Tibial artery (tissue), 4 donors: Measurements from ENCODE around the gene ALG14.

Experiments
- DNase-seq, 2 donors: peaks; one replicate each; pipeline ENCODE4 v3.0.0-alpha.2; 2019
- H3K27ac ChIP-seq, 2 donors: fragments of 200-600 bp; sonication (generic) in 1 of 2; 1 replicate in 1 of 2; 2 replicates in 1 of 2; pipeline ENCODE4 v1.5.1; 2018 to 2019; ENCODE audit warnings: mild to moderate bottlenecking in 1 of 2
- H3K27me3 ChIP-seq, 2 donors: fragments of 200-600 bp; sonication (generic) in 1 of 2; one replicate each; pipeline versions ENCODE4 v1.5.1 to v1.6.0; 2016 to 2019
- H3K36me3 ChIP-seq, 3 donors: fragments of 200-600 bp; sonication (generic) in 2 of 3; one replicate each; pipeline ENCODE4 v1.5.1; 2016 to 2019; ENCODE audit warnings: mild to moderate bottlenecking in 2 of 3
- H3K4me1 ChIP-seq, 4 donors: fragments of 200-600 bp; sonication (generic) in 2 of 4; 1 replicate in 3 of 4; 2 replicates in 1 of 4; pipeline ENCODE4 v1.5.1; 2016 to 2019
- H3K4me3 ChIP-seq, 2 donors: fragments of 200-600 bp; sonication (generic) in 1 of 2; 1 replicate in 1 of 2; 2 replicates in 1 of 2; pipeline ENCODE4 v1.5.1; 2018 to 2019; ENCODE audit warnings: mild to moderate bottlenecking in 2 of 2
- H3K9me3 ChIP-seq, 3 donors: fragments of 200-600 bp; sonication (generic) in 1 of 3; one replicate each; pipeline ENCODE4 v1.5.1; 2016 to 2019
- intact Hi-C: fragments of 100-400 bp; cut with DNase I; formaldehyde crosslinking; loops from one replicate; pipeline ENCODE4 v1.15.0; 2023; ENCODE audit warnings: low total_unique reads
- TF ChIP-seq, protein P1 (sequence below), 2 experiments: fragments of 200-600 bp in 1 of 2; fragments of 450-650 bp in 1 of 2; IDR thresholded peaks; one replicate each; pipeline ENCODE4 v1.5.1; 2017 to 2019; ENCODE audit warnings: antibody characterized with exemption in 2 of 2, mild to moderate bottlenecking in 1 of 2, moderate library complexity in 1 of 2

The ALG14 gene

GRCh38 chr1:95018602-95019369 is 54.0 kb downstream of the ALG14 start:
- Histone ChIP-seq H3K27me3 (no peaks in the 10 kb centered on the region), H3K9me3 (no peaks in the 10 kb centered on the region), H3K4me3 (no peak overlapping the region), H3K36me3 (no peaks in the 10 kb centered on the region), H3K4me1 (peaks cover 0 to 65% (median 21%) of the 10 kb centered on the region in 4 donors), H3K27ac (no peak overlapping the region)
- intact Hi-C loops: no loop called here
- TF ChIP-seq, protein P1, sequence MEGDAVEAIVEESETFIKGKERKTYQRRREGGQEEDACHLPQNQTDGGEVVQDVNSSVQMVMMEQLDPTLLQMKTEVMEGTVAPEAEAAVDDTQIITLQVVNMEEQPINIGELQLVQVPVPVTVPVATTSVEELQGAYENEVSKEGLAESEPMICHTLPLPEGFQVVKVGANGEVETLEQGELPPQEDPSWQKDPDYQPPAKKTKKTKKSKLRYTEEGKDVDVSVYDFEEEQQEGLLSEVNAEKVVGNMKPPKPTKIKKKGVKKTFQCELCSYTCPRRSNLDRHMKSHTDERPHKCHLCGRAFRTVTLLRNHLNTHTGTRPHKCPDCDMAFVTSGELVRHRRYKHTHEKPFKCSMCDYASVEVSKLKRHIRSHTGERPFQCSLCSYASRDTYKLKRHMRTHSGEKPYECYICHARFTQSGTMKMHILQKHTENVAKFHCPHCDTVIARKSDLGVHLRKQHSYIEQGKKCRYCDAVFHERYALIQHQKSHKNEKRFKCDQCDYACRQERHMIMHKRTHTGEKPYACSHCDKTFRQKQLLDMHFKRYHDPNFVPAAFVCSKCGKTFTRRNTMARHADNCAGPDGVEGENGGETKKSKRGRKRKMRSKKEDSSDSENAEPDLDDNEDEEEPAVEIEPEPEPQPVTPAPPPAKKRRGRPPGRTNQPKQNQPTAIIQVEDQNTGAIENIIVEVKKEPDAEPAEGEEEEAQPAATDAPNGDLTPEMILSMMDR (IDR thresholded peaks at IDR 0.05): no peak
- DNase-seq: no peak

DNA sequence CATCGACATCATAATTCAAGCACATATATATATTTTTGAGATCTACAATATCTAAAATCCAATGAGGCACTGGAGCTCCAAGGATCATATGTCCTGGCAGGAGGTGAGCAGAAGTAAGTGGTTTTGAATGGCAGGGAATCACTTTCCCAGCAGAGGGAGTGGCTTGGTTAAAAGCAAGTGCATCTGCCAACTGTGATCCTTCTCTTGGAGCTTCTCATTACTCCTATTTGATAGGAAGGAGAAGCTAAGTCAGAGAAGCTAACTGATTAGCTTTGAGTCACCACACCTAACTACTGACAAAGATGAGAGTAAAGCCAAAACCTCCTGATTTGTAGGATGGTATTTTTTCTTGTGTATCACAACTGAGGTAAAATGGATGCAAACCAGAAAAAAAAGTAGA is 55.0 kb downstream of the ALG14 start:
- intact Hi-C loops: no loop called here
- H3K27ac ChIP-seq: no peak overlapping the region
- H3K4me3 ChIP-seq: no peak overlapping the region
- TF ChIP-seq, protein P1 (IDR thresholded peaks at IDR 0.05): no peak
- DNase-seq: no peak
- H3K27me3 ChIP-seq: no peaks in the 10 kb centered on the region
- no peaks in the 10 kb centered on the region for H3K36me3 ChIP-seq
- H3K9me3 ChIP-seq: no peaks in the 10 kb centered on the region
- peaks cover 0 to 65% (median 27%) of the 10 kb centered on the region in 4 donors for H3K4me1 ChIP-seq

- intact Hi-C loops: no loop called here
- peaks cover 0 to 44% (median 19%) of the 10 kb centered on the region in 4 donors for H3K4me1 ChIP-seq
- H3K36me3 ChIP-seq: no peaks in the 10 kb centered on the region
- H3K27ac ChIP-seq: no peak overlapping the region
- no peaks in the 10 kb centered on the region for H3K9me3 ChIP-seq
- H3K4me3 ChIP-seq: no peak overlapping the region
- TF ChIP-seq, protein P1 (IDR thresholded peaks at IDR 0.05): no peak
- no peaks in the 10 kb centered on the region for H3K27me3 ChIP-seq
- DNase-seq: no peak
Measured at GRCh38 chr1:95015076-95015475, 57.7 kb downstream of the ALG14 start.

DNA sequence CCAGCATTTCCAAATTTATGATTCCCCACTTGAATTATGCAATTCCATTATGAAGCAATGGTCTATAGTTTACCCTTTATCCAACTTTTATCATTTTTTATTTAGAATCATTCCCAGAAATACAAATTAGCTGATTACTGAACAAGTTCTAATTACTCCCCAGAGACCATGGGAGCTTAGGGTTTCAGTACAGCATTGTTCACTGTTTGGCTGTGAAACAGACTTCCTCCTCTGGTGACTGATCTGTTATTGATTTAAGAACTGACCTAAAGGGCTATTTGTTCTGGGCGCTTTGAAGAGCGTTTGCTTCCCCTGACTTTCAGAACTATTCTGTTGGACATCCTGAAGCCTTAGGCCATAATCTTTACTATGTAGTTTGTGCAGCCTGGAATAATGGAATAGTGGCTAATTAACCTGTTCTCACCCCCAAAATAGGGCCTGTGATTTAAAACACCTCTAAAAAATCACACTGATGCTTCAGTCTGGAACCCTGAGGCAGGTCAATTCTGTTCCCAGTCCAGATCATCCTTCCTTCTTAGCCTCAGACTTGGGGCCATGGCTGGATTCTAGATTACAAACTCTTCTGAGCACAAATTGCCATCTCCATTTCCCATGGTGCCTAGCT is 58.7 kb downstream of the ALG14 start:
- no peak for DNase-seq
- intact Hi-C loops: no loop called here
- peaks cover 0 to 42% (median 19%) of the 10 kb centered on the region in 4 donors for H3K4me1 ChIP-seq
- peak overlapping the region; percentile 65 to 66 for H3K27ac ChIP-seq
- no peaks in the 10 kb centered on the region for H3K9me3 ChIP-seq
- no peak overlapping the region for H3K4me3 ChIP-seq
- TF ChIP-seq, protein P1 (IDR thresholded peaks at IDR 0.05): no peak
- no peaks in the 10 kb centered on the region for H3K27me3 ChIP-seq
- no peaks in the 10 kb centered on the region for H3K36me3 ChIP-seq

DNA sequence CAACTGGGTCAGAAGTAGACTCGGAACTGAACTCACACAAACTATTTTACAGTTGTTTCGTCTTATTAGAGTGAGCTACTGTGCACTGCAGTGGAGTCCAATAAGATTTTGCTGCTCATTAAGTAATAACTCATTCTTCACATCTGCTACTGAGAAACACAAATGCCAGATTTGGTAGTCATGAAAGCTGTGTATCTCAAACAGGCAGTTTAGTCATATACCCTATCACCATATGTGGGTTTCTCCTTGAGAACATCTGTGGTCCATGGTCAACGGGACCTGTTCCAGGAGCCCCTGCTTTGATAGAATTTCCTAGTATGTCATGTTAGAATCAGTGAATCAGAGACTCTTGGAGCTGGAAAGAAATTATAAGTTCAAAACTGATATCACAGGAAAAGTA is 60.4 kb downstream of the ALG14 start:
- intact Hi-C loops: no loop called here
- Histone ChIP-seq H3K9me3 (no peaks in the 10 kb centered on the region), H3K27me3 (no peaks in the 10 kb centered on the region), H3K27ac (peak overlapping the region in 1 of 2 donors; percentile 66), H3K4me1 (peaks cover 0 to 36% (median 19%) of the 10 kb centered on the region in 4 donors), H3K4me3 (no peak overlapping the region), H3K36me3 (no peaks in the 10 kb centered on the region)
- no peak for DNase-seq
- TF ChIP-seq, protein P1 (IDR thresholded peaks at IDR 0.05): no peak
